ENCODE data around the gene PPIB. TPM values are rescaled to one million over a fixed set of nuclear protein-coding genes. Genes with fewer than 3 reads are reported as not detected.
A peak's percentile ranks its signal among the peaks of the same experiment; 100 is the strongest.

Gene PPIB
- total RNA-seq, 4 donors from 2014 or later: 168 to 290 (median 214) TPM

- TF ChIP-seq CTCF (IDR thresholded peaks at IDR 0.05) (no peak), EP300 (IDR thresholded peaks at IDR 0.05) (no peak), POLR2A (IDR thresholded peaks at IDR 0.05) (no peak)
- Histone ChIP-seq H3K36me3 (peaks cover 0 to 27% (median 0%) of the 10 kb centered on the region in 3 donors), H3K27me3 (peaks cover 0 to 23% of the 10 kb centered on the region in 2 donors), H3K4me3 (no peak overlapping the region), H3K4me1 (peaks cover 0 to 38% (median 23%) of the 10 kb centered on the region in 4 donors), H3K9me3 (no peaks in the 10 kb centered on the region), H3K27ac (no peak overlapping the region)
- DNase-seq (ENCODE audit: low spot score in 2 of 2): no peak
- 72 to 79% methylated on average over 8 to 9 of the region's 9 CpGs for WGBS, 2 donors
Measured at GRCh38 chr15:64149893-64150578, 12.8 kb downstream of the PPIB start.

- Histone ChIP-seq H3K4me1 (peaks cover 0 to 38% (median 23%) of the 10 kb centered on the region in 4 donors), H3K9me3 (no peaks in the 10 kb centered on the region), H3K36me3 (peaks cover 0 to 27% (median 0%) of the 10 kb centered on the region in 3 donors), H3K27ac (no peak overlapping the region), H3K27me3 (peaks cover 0 to 23% of the 10 kb centered on the region in 2 donors), H3K4me3 (no peak overlapping the region)
- TF ChIP-seq EP300 (IDR thresholded peaks at IDR 0.05) (no peak), POLR2A (IDR thresholded peaks at IDR 0.05) (no peak), CTCF (IDR thresholded peaks at IDR 0.05) (no peak)
- no peak for DNase-seq (ENCODE audit: low spot score in 2 of 2)
Measured at GRCh38 chr15:64149424-64149823, 13.4 kb downstream of the PPIB start.

GRCh38 chr15:64148581-64148980 lies 14.2 kb downstream of the PPIB start:
- 82 to 87% methylated on average over 3 of the region's 3 CpGs for WGBS, 2 donors
- TF ChIP-seq POLR2A (IDR thresholded peaks at IDR 0.05): no peak
- no peak for TF ChIP-seq EP300 (IDR thresholded peaks at IDR 0.05)
- TF ChIP-seq CTCF (IDR thresholded peaks at IDR 0.05): no peak
- no peak for DNase-seq (ENCODE audit: low spot score in 2 of 2)

GRCh38 chr15:64148168-64148567 lies 14.7 kb downstream of the PPIB start:
- Histone ChIP-seq H3K27me3 (peaks cover 0 to 21% of the 10 kb centered on the region in 2 donors), H3K9me3 (no peaks in the 10 kb centered on the region), H3K27ac (no peak overlapping the region), H3K4me1 (peaks cover 0 to 32% (median 19%) of the 10 kb centered on the region in 4 donors), H3K36me3 (peaks cover 0 to 31% (median 4%) of the 10 kb centered on the region in 3 donors), H3K4me3 (no peak overlapping the region)
- no peak for DNase-seq (ENCODE audit: low spot score in 2 of 2)
- WGBS, 2 donors: 82 to 89% methylated on average over 7 of the region's 7 CpGs
- TF ChIP-seq EP300 (IDR thresholded peaks at IDR 0.05): no peak
- no peak for TF ChIP-seq POLR2A (IDR thresholded peaks at IDR 0.05)
- no peak for TF ChIP-seq CTCF (IDR thresholded peaks at IDR 0.05)

More at GRCh38 chr15:64148581-64148980, 14.2 kb downstream of the PPIB start:
- H3K36me3 ChIP-seq: peaks cover 0 to 27% (median under 1%) of the 10 kb centered on the region in 3 donors
- no peaks in the 10 kb centered on the region for H3K9me3 ChIP-seq
- no peak overlapping the region for H3K4me3 ChIP-seq
- no peak overlapping the region for H3K27ac ChIP-seq
- peaks cover 0 to 23% of the 10 kb centered on the region in 2 donors for H3K27me3 ChIP-seq
- H3K4me1 ChIP-seq: peaks cover 0 to 36% (median 22%) of the 10 kb centered on the region in 4 donors

GRCh38 chr15:64146885-64147681 lies 15.7 kb downstream of the PPIB start:
- peaks cover 0 to 21% (median 11%) of the 10 kb centered on the region in 4 donors for H3K4me1 ChIP-seq
- peaks cover 0 to 42% (median 4%) of the 10 kb centered on the region in 3 donors for H3K36me3 ChIP-seq
- TF ChIP-seq POLR2A (IDR thresholded peaks at IDR 0.05): no peak
- no peak for TF ChIP-seq EP300 (IDR thresholded peaks at IDR 0.05)
- no peak for TF ChIP-seq CTCF (IDR thresholded peaks at IDR 0.05)
- peak overlapping the region in 1 of 4 donors; percentile 39 for H3K27ac ChIP-seq
- no peak overlapping the region for H3K4me3 ChIP-seq
- peaks cover 0 to 10% of the 10 kb centered on the region in 2 donors for H3K27me3 ChIP-seq
- WGBS, 2 donors: 49 to 63% methylated on average over 20 to 26 of the region's 26 CpGs
- no peak for DNase-seq (ENCODE audit: low spot score in 2 of 2)
- no peaks in the 10 kb centered on the region for H3K9me3 ChIP-seq
